ENCODE measurements around the gene SLC17A5.

DNA sequence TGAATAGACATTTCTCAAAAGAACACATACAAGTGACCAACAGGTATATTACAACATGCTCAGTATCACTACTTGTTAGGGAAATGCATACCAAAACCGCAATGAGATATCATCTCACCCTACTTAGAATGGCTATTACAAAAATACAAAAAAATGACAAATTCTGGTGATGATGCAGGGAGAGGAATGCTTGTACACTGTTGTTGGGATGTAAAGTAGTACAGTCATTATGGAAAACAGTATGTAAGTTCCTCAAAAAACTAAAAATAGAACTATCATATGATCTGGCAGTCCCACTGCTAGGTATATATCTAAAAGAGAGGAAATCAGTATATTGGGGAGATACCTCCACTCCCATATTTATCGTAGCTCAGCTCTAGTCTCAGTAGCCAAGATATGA, 10.9 kb upstream of the SLC17A5 start:
- TF ChIP-seq POLR2A (IDR thresholded peaks at IDR 0.05) = no peak
- TF ChIP-seq, protein P1, sequence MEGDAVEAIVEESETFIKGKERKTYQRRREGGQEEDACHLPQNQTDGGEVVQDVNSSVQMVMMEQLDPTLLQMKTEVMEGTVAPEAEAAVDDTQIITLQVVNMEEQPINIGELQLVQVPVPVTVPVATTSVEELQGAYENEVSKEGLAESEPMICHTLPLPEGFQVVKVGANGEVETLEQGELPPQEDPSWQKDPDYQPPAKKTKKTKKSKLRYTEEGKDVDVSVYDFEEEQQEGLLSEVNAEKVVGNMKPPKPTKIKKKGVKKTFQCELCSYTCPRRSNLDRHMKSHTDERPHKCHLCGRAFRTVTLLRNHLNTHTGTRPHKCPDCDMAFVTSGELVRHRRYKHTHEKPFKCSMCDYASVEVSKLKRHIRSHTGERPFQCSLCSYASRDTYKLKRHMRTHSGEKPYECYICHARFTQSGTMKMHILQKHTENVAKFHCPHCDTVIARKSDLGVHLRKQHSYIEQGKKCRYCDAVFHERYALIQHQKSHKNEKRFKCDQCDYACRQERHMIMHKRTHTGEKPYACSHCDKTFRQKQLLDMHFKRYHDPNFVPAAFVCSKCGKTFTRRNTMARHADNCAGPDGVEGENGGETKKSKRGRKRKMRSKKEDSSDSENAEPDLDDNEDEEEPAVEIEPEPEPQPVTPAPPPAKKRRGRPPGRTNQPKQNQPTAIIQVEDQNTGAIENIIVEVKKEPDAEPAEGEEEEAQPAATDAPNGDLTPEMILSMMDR (IDR thresholded peaks at IDR 0.05) = no peak
- TF ChIP-seq POLR2AphosphoS5 (IDR thresholded peaks at IDR 0.05) = no peak
